ENCODE results near the gene CACNA1A.
"Not testable (repeated sequence)": the region's sequence is repeated elsewhere in the genome, so short reads cannot be mapped to it uniquely, and the experiment has no call there.

DNA sequence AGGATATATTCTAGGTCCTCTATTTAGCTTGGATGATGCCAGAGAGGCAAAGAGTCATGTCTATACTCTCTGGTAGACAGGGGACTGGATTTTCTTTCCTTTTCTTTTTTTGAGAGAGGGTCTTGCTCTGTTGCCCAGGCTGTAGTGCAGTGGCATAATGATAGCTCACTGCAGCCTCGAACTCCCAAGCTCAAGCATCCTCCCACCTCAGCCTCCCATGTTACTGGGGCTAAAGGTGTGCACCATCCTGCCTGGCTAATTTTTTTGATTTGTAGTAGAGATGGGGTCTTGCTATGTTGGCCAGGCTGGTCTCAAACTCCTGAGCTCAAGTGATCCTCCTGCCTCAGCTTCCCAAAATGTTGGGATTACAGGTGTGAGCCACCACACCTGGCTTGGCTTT lies 249.9 kb downstream of the CACNA1A start:
- TF ChIP-seq ZNF674 (CRISPR knock-in tag; IDR thresholded peaks at IDR 0.05; ENCODE audit: low read depth); CEBPB (IDR thresholded peaks at IDR 0.05; ENCODE audit: borderline replicate concordance, low read depth, low read length); NR2C2 (CRISPR knock-in tag; IDR thresholded peaks at IDR 0.05; ENCODE audit: borderline replicate concordance); ZNF883 (CRISPR knock-in tag; IDR thresholded peaks at IDR 0.05; ENCODE audit: not compliant biosample characterization); STAT5B (CRISPR knock-in tag; IDR thresholded peaks at IDR 0.05); EZH2 (conservative IDR thresholded peaks at IDR 0.05; ENCODE audit: low read depth, low read length); DPF2 (CRISPR knock-in tag; IDR thresholded peaks at IDR 0.05; ENCODE audit: borderline replicate concordance, low read depth); ZSCAN21 (CRISPR knock-in tag; IDR thresholded peaks at IDR 0.05; ENCODE audit: borderline replicate concordance); XRCC5 (optimal IDR thresholded peaks at IDR 0.05; ENCODE audit: low read length): not testable (repeated sequence)
- TF ChIP-seq, protein P1, sequence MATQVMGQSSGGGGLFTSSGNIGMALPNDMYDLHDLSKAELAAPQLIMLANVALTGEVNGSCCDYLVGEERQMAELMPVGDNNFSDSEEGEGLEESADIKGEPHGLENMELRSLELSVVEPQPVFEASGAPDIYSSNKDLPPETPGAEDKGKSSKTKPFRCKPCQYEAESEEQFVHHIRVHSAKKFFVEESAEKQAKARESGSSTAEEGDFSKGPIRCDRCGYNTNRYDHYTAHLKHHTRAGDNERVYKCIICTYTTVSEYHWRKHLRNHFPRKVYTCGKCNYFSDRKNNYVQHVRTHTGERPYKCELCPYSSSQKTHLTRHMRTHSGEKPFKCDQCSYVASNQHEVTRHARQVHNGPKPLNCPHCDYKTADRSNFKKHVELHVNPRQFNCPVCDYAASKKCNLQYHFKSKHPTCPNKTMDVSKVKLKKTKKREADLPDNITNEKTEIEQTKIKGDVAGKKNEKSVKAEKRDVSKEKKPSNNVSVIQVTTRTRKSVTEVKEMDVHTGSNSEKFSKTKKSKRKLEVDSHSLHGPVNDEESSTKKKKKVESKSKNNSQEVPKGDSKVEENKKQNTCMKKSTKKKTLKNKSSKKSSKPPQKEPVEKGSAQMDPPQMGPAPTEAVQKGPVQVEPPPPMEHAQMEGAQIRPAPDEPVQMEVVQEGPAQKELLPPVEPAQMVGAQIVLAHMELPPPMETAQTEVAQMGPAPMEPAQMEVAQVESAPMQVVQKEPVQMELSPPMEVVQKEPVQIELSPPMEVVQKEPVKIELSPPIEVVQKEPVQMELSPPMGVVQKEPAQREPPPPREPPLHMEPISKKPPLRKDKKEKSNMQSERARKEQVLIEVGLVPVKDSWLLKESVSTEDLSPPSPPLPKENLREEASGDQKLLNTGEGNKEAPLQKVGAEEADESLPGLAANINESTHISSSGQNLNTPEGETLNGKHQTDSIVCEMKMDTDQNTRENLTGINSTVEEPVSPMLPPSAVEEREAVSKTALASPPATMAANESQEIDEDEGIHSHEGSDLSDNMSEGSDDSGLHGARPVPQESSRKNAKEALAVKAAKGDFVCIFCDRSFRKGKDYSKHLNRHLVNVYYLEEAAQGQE (IDR thresholded peaks at IDR 0.05; ENCODE audit: borderline replicate concordance in 1 of 2, low read depth in 1 of 2, low read length in 2 of 2), result not testable (repeated sequence)

Measured in HepG2 (cell line).